B cell (primary cell): ENCODE data around the gene PYGL.

ENCODE experiments used
- EZH2 ChIP-seq: IDR thresholded peaks from 2 replicates; pipeline ENCODE4 v1.6.1; 2012; ENCODE audit warnings: borderline replicate concordance, low read depth, mild to moderate bottlenecking, moderate library complexity, low read length; ENCODE audit not compliant: insufficient read depth, poor library complexity, severe bottlenecking
- TF ChIP-seq, protein P1 (sequence below): fragments of 200-600 bp; IDR thresholded peaks from one replicate; pipeline ENCODE4 v1.8.0; 2022; ENCODE audit warnings: antibody characterized with exemption, mild to moderate bottlenecking

DNA sequence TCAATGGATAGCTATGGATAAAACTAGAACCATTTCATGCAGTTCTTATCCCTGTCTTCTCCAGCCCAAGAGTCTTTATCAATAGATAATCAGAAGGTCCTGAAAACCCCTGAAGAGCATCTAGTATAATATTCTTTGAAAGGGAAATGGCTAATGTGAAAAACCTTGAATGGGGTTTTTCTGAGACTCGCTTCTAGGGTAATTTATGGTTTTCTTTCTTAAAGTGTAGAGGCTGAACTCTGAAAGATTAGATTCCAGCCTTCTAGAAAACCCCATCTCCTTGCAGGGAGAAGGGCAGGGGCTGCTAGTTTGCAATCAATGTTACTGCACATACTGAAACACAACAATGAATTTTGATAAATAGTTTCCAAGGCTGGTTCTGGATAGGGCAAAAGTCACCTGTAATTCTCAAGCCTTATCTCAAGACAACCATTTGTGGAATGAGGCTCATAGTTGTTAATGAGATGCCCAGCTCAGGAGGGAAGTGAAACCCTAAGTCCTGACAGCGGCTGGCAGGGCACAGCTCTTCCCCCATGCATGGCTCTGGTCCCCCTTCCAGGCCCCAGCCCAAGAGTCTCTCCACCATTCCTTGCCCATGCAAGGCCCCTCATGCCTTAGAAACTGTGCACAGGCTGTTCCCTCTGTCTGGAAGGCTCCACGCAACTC is 33.7 kb upstream of the PYGL start:
- TF ChIP-seq, protein P1, sequence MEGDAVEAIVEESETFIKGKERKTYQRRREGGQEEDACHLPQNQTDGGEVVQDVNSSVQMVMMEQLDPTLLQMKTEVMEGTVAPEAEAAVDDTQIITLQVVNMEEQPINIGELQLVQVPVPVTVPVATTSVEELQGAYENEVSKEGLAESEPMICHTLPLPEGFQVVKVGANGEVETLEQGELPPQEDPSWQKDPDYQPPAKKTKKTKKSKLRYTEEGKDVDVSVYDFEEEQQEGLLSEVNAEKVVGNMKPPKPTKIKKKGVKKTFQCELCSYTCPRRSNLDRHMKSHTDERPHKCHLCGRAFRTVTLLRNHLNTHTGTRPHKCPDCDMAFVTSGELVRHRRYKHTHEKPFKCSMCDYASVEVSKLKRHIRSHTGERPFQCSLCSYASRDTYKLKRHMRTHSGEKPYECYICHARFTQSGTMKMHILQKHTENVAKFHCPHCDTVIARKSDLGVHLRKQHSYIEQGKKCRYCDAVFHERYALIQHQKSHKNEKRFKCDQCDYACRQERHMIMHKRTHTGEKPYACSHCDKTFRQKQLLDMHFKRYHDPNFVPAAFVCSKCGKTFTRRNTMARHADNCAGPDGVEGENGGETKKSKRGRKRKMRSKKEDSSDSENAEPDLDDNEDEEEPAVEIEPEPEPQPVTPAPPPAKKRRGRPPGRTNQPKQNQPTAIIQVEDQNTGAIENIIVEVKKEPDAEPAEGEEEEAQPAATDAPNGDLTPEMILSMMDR: no peak
- no peak for TF ChIP-seq EZH2
